GM18909 (cell line): ENCODE results near the gene FBXL12.
"Not testable (repeated sequence)": the region's sequence is repeated elsewhere in the genome, so short reads cannot be mapped to it uniquely, and the experiment has no call there.

Source experiments
- ATAC-seq: cut with Tn5 transposase; IDR thresholded peaks from one replicate; pipeline ENCODE4 v1.9.1; 2021; ENCODE audit warnings: mild to moderate bottlenecking; ENCODE audit not compliant: unreplicated experiment, poor library complexity

The FBXL12 gene

DNA sequence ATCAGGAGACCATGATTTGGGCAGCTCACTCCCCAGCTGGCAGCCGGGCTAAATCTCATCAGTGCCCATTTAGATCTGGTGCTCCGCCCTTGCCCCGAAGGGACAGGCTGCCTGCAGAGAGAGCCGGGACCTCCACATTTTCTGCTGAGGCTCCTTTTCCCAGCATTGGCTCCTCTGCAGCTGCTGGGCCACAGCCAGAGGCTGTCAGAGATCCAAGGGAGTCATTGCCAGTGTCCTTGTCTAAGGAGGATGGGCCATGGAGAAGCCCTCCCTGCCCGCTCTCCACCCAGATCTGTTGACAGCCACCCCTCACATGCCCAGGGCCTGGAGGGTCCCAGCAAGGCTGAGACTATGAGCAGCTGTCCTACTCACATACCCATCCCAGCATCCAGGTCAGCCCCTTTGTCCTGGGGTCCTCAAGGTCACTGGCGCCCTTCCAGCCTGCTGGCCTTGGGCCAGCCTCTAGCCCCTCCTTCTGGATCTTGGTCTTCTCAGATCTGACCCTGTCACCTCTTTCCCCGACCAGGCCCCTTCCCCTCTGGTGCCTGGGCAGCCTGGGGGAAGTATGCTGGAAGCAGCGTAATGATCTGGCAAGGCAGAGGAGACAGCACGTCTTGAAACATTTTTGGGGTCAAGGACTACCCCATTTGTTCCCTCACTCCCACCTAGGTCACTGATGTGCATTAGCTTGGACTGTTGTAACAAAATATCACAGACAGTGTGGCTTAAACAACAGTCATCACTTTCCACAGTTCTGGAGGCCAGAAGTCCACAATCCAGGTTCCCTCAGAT is 24.2 kb upstream of the FBXL12 start:
- ATAC-seq: no peak

DNA sequence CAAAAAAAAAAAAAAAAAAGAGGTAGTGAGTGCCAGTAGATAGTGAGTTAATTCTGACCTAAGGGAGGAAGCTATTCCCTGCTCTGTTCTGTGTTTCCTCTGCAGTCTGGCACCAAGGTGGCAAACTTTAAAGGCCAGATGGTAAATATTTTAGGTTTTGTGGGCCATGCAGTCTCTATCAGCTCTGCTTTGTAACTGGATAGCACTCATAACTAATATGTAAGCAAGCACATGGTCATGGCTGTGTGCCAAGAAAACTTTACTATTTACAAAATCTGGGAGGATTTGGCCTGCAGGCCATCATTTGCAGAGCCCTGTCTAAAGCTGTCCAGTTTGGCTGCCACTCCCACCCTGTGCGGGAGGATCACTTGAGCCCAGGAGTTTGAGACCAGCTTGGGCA is 20.5 kb upstream of the FBXL12 start:
- ATAC-seq: no peak

DNA sequence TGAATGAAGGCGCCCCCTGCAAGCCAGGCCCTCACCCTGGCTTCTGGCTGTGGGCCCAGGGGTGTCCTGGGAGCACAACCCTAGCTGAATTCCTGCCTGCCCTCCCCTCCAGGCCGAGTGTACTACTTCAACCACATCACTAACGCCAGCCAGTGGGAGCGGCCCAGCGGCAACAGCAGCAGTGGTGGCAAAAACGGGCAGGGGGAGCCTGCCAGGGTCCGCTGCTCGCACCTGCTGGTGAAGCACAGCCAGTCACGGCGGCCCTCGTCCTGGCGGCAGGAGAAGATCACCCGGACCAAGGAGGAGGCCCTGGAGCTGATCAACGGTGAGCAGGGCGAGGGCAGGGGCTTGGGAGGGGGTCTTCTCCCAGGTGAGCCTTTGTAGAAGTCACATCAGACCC is 19.4 kb upstream of the FBXL12 start:
- ATAC-seq: no peak

DNA sequence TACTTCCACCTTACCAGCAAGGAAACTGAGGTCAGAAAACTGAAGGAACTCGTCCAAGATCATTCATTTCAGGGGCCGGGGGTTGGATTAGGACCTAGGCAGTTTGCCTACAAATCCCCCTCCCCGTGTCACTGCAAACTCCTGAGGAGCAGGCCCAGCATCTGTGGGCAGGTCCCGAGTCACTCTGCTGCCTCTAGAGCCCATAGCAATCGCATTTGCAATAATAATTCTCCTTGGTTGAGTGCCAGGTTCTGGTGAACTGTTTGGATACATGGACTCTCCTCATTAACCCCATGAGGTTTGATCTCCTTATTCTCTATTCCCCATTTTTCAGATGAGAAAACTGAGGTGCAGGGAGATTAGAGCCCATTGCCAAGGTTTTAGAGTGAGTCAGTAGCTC is 17.1 kb upstream of the FBXL12 start:
- ATAC-seq: no peak

DNA sequence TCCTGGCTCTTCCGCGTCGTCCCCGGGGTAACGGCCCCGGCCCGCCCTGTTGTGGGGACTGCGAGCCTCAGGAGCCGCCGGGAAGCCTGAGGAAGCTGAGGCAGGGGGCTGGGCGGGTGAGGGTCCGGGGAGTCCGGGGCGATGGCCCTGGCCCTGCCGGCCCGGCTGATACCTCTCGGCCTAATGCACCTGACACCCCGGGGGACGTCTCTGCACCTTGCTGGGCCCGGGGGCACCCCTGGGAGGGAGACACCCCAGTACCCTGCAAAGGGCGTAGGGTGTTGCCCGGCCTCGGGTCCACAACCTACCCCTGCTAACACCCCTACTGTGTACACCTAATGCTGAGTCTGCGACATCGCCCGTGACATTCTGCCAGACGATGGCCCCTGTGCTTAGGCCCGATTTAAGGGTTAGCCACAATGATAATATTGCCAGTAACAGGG is 16.6 kb upstream of the FBXL12 start:
- ATAC-seq: peak; percentile 22

DNA sequence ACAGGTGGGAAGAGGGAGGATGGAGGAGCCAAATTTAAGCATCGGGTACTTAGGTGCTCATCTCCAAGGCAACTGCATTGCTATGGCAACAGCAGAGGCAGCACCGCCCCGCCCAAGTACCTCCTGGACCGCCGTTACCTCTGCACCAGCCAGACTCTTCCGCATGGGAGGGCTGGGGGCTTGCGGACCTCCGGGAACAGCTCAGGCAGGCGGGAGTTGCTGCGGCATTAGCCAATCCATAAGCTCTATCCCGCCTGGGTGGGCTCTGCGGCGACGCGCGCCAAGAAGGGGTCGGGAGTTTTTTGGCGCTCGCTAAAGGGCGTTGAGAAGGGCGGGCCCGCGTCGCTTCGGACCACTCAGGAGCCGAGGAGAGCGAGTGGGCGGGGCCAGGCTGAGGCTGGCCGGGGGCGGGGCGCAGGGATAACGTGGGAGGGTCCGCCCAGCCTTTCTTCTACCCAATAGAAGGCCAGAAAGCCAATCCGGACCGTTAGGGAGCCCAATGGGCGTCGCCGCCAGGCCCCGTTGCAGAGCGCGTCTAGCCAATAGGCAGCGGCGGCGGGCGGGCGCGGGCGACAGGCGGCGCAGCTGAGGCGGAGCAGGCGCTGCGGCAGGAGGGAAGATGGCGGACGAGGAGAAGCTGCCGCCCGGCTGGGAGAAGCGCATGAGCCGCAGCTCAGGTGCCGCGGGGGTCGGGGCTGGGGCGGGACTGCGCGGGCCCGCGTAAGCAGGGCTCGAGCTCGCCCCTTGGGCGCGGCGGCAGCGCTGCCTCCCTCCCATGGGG is 16.0 kb upstream of the FBXL12 start, which contains the start of gene PIN1:
Gene PIN1 (plus strand): TSS at position 593 of the 781 bp plus-strand sequence. CDS start 27 bp downstream, at position 620.
- peak; percentile 96 for ATAC-seq

DNA sequence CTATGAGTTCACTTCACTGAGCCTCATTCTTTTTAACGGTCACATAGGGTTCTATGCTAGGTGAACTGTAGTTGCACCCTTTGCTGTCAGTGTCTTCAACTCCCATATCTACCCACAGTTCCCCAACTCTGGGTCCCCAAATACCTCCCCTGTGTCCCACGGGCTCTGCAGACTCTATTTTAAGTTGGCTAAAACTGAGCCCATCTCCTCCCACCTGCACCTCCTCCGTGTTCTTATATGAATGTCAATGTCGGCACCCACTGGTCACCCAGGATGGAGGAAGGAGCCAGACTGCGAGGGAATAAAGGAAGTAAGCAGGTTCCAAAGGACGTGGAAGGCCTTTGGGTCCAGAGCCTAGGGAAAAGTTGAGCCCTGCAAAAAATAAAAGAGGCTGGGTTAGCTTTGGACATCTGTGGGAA is 15.4 kb upstream of the FBXL12 start:
- ATAC-seq: no peak

DNA sequence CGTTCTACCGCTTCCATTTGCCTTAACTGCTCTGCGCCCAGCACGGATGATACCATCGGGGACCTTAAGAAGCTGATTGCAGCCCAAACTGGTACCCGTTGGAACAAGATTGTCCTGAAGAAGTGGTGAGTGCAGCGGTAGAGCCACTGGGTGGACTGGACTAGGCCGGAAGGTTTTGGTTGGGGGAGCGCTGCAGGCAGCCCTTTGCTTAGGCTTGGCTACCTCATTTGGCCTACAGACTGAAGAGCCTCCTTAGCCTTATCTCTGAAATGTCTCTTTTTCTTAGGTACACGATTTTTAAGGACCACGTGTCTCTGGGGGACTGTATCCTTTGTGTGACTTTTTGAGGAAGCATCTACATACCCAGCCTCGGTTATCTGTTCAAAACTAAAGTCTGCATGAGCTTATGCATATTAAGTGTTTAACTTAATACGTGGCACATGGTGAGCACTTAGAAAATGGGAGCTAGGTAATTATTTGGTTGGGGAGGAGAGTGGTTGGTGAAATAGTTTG is 9.7 kb upstream of the FBXL12 start:
- ATAC-seq: no peak

DNA sequence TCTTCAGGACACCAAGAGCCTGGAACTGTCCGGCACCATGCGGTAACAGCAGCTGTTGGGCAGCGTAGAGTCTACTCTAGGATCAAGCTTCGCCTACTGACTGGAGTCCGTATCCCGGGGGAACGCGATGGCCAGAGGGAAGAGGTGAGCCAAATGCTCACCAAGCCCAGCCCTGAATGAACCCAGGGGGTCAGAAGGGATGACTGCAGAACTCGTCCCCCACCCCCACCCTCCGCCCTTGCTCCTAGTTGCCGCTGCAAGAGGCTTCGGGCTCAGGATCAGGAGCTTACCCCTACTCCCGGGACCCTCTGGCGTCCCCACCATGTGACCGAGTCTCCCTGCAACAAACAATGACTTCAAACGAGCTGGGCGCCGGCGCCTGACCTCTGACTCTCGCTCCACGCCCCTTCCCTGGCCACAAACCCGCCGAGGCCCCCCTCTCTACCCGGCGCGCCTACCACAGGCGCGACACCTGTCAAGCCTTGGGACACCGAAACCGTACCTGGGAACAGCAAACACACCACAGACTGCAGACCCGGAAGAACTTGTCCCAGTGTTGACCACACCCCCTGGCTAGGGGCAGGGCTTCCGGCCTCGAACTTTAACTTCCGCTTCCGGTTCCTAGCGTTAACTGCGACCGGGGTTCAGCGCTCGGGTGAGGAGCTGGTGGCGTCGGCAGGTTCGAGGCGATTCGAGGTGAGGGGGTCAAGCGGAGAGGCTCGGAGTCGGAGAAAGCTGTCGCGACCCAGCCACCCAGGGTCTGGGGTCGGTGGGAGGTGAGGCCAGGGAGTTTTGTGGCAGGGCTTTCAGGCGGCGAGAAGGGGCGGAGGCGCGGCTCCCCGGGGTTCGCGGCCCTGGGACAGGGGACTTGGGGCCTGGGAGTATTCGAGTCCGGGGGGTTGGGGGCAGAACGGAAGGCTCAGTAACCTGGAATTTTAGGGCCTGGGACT is 8.7 kb upstream of the FBXL12 start, which contains the start of gene UBL5:
Gene UBL5 (plus strand): TSS at position 630 of the 950 bp plus-strand sequence. CDS start 420 bp downstream, outside the sequence.
- ATAC-seq: peak; percentile 92

DNA sequence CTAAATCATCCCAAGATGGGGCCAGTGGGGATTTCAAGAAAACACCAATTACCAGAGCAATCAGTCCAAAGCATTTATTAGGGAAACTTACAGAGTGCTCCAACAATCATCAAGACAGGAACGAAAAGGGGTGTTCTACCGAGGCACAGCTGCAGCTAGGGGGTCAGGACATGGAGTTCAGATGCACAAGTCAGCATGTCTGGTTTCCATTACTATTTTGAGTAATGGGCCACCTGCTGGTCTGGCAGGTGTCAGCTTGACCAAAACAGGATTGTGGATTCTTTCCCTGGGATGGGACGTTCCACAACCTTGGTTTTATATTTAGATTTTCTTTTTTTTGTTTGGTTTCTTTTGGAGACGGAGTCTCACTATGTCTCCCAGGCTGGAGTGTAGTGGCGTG is 4.9 kb upstream of the FBXL12 start:
- no peak for ATAC-seq

DNA sequence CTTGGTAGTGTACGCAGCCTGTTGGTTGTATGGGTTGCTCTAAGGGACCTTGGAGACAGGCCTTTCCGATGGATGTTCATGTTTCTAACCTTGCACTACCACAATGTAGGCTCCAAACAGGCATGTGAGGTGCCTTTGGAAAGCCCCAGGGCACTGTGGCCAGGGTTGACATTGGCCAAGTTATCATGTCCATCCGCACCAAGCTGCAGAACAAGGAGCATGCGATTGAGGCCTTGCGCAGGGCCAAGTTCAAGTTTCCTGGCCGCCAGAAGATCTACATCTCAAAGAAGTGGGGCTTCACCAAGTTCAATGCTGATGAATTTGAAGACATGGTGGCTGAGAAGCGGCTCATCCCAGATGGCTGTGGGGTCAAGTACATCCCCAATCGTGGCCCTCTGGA is 1.2 kb upstream of the FBXL12 start:
- not testable (repeated sequence) for ATAC-seq

DNA sequence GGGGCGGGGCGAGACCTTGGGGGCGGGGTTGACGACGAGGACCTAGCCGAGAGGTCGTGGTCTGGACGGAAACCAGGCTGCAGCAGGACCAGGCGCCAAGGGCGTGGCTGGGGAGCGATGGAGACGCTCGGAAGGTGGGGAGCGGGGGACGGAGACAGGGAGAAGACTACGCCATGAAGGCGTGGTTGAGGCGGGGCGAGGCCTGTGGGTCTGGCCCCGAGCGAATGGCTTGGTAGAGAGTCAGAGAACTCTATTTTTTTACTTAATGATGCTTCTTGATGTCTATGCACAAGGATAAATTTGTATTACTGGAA is 674 bp upstream of the FBXL12 start:
- no peak for ATAC-seq

DNA sequence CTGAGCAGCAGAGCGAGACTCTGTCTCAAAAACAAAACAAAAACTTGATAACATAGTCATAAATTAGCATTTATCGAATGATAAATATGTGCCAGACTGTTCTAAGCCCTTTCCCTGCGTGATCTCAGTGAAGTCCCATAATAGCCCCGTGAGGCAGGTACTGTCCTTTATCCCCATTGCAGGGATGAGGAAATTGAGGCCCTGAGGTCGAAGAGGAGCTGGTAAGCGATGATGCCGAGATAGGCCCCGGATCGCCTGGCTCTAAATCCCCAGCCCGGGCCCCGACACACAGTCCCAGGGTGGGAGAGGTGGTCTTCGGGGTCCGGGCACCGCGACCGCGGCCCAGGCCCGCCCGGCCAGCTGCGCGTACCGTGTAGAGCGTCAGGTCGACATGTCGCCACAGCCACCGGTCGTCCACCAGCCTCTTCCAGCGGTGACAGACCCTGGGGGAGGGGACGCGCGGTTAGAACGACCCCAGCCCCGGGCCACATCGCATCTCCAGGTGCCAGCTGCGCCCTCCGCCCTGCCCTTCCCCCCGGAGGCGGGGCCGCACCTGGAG is 625 bp downstream of the FBXL12 start:
- ATAC-seq: no peak

DNA sequence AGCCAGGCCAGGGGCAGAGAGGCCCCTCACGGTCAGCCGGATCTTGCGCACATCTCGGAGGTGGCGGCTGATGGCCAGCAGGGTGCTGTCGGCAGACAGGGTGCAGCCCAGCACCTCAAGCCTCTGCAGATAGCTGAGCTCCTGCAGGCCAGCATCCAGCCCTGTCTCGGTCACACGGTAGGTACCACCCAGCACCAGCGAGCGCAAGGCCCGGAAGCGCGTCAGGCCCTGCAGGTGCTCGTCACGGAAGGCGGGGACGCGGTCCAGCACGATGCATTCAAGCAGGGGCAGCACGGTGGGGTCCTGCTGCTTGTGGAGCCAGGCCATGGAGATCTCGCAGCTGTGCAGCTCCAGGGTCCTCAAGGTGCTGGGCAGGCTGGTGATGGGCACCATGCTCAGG is 7.7 kb downstream of the FBXL12 start:
- ATAC-seq: no peak

DNA sequence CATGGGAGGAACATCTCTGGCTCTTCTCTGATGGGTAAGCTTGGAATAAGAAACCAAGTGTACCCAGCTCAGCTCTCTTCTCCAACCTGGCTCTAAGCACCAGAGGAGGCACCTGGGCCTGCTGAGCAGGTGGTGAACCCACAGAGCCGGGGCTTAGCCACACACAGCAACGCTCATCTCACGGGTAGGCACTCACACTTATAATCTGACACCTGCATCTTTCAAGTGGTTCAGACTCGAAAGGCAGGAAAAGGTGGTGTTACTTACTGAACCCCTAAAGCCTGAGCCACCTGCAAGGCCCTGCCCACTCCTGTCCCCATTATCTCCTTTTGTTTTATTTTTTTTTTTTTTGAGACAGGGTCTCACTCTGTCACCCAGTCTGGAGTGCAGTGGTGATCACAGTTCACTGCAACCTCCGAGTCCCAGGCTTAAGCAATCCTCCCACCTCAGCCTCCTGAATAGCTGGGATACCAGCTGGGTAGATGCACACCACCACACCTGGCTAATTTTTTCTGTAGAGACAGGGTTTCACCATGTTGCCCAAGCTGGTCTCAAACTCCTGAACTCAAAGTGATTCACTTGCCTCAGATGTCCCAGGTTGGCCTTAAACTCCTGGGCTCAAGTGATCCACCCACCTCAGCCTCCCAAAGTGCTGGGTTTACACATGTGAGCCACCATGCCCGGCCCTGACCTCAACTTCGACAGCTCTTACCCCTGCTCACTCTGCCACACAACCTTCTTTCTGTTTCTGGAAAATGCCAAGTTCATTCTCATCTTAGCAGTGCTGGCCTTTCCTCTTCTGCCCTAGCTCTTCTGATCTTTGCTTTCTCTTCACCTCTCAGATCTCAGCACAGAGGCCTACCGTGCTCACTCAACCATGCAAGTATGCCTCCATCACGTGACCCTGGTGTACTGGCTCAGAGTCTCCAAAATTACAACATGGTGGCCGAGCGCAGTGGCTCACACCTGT is 9.7 kb downstream of the FBXL12 start:
- ATAC-seq: no peak

DNA sequence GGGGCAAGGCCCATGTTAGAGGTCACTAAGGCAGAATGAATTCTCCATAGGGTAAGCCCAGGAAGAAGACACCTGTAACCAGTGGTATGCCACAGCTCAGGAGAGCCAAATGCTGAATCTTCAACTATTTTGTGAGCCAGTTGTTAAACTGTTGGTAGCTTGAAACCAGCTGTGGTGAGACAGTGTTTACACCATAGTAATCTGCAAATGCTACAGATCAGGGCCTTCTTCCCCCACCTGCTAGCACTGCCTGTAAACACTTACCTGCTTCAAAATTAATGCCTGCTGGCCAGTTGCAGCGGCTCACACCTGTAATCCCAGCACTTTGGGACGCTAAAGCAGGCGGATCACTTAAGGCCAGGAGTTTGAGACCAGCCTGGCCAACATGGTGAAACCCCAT is 12.1 kb downstream of the FBXL12 start:
- ATAC-seq: no peak

DNA sequence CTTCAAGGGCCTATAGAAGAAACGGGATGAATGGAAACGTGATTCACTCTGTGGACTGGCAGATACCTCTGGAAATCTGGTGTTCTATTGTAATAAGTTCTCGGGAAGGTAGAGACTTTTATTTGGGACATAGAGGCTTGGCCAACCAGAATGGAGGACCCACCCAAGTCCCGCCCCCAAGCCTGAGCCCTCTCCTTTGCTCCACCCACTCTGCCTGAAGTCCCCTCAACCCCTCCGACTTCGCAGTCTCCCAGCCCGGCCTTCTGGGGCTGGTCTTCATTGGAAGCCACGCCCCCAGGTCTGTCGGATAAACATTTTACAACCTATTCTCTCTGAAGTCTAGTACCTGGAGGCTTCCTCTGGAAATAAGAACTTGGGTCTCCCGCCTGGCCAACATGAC is 16.9 kb downstream of the FBXL12 start:
- no peak for ATAC-seq

DNA sequence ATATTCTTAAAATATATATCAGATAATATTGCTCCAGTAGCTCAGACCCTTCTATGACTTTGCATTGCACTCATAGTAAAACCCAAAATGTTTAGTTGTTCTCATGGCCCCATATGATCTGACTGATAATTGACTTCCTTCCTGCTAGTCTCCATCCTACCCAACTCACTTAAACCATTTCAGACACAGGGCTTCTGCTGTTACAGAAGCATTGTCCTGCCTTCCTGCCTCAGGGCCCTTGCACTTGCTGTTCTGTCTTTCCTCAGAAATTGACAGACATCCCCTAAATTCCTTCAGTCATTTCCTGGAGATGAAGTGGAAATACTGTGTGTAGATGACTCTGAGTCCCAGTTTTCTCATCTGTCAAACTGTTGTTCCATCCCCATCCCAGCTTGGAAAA is 19.7 kb downstream of the FBXL12 start:
- no peak for ATAC-seq

DNA sequence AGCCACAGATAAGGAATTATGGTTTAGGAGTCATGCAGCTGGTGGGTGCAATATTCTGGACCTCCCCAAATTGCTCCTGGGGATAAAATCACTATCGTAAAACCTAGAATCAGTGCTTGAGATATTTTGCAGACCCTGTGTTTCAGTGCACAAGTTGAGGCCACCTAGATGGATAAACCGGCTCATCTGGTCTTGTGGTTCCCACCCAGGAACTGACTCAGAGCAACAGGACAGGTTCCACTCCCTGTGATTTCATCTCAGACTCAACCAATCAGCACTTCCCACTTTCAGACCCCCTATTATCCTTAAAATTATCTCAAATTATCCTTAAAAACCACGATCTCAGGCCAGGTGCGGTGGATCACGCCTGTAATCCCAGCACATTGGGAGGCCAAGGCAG is 21.0 kb downstream of the FBXL12 start:
- ATAC-seq: no peak
